ENCODE results near the gene FITM2. TPM values are rescaled to one million over a fixed set of nuclear protein-coding genes. Genes with fewer than 3 reads are reported as not detected.
"Not testable (repeated sequence)": the region's sequence is repeated elsewhere in the genome, so short reads cannot be mapped to it uniquely, and the experiment has no call there.

The FITM2 gene
- polyA plus RNA-seq, 1 of the 3 experiments (the other 2 are of a cell fraction), result 3.6 TPM

GRCh38 chr20:44302026-44302669, 8.9 kb downstream of the FITM2 start:
- Histone ChIP-seq H3K4me3 (ENCODE audit: low read depth in 2 of 2, low read length in 1 of 2) (no peak overlapping the region), H3K27ac (ENCODE audit: low read depth in 2 of 2, low read length in 1 of 2) (no peak overlapping the region), H2AFZ (ENCODE audit: low read depth) (no peak overlapping the region), H3K9me3 (no peaks in the 10 kb centered on the region), H3F3A (replicated peaks; ENCODE audit: insufficient read depth) (no peaks in the 10 kb centered on the region), H3K9ac (no peak overlapping the region), H3K27me3 (ENCODE audit: insufficient read depth) (no peaks in the 10 kb centered on the region), H3K4me2 (no peak overlapping the region), H3K36me3 (replicated peaks in 1 of 2; ENCODE audit: control insufficient read depth in 1 of 2, insufficient read depth in 2 of 2, low read length in 1 of 2) (peaks cover 2 to 3% of the 10 kb centered on the region in 2 experiments), H3K9me2 (no peaks in the 10 kb centered on the region), H3K4me1 (ENCODE audit: control insufficient read depth in 1 of 2, insufficient read depth in 2 of 2, low read depth in 1 of 2, low read length in 1 of 2) (no peaks in the 10 kb centered on the region), H3K79me2 (ENCODE audit: insufficient read depth) (no peaks in the 10 kb centered on the region), H4K20me1 (ENCODE audit: insufficient read depth) (no peaks in the 10 kb centered on the region)
- 72% methylated on average over 5 of the region's 5 CpGs for WGBS (ENCODE audit: low lambda C conversion rate)
- TF ChIP-seq GATA2 (CRISPR knock-in tag; IDR thresholded peaks at IDR 0.05), result no peak
- DNase-seq, result no peak
- ChIA-PET POLR2A (no interaction called here), CTCF (interaction anchor here (0.8 to 1.0 kb wide), 3 partner anchors 9 to 87 kb away, joined by 3 to 4 read pairs (median 3); partner anchors contain the start of gene FITM2)

GRCh38 chr20:44301285-44301684, 9.7 kb downstream of the FITM2 start:
- Histone ChIP-seq H3K27me3 (ENCODE audit: insufficient read depth) (no peaks in the 10 kb centered on the region), H3K4me1 (ENCODE audit: control insufficient read depth in 1 of 2, insufficient read depth in 2 of 2, low read depth in 1 of 2, low read length in 1 of 2) (no peaks in the 10 kb centered on the region), H3K9me2 (no peaks in the 10 kb centered on the region), H3K4me3 (ENCODE audit: low read depth in 2 of 2, low read length in 1 of 2) (no peak overlapping the region), H4K20me1 (ENCODE audit: insufficient read depth) (no peaks in the 10 kb centered on the region), H3K36me3 (replicated peaks in 1 of 2; ENCODE audit: control insufficient read depth in 1 of 2, insufficient read depth in 2 of 2, low read length in 1 of 2) (peaks cover 1 to 3% of the 10 kb centered on the region in 2 experiments), H3K9me3 (no peaks in the 10 kb centered on the region), H3K4me2 (no peak overlapping the region), H3K9ac (no peak overlapping the region), H3F3A (replicated peaks; ENCODE audit: insufficient read depth) (no peaks in the 10 kb centered on the region), H3K27ac (ENCODE audit: low read depth in 2 of 2, low read length in 1 of 2) (no peak overlapping the region), H2AFZ (ENCODE audit: low read depth) (no peak overlapping the region), H3K79me2 (ENCODE audit: insufficient read depth) (no peaks in the 10 kb centered on the region)
- no peak for DNase-seq
- TF ChIP-seq FOXM1 (IDR thresholded peaks at IDR 0.05; ENCODE audit: low read depth) (no peak), MEF2A (IDR thresholded peaks at IDR 0.05; ENCODE audit: borderline replicate concordance, low read depth) (no peak), MAX (IDR thresholded peaks at IDR 0.05; ENCODE audit: low read depth) (no peak), PBX3 (IDR thresholded peaks at IDR 0.05) (no peak)
- POLR2A ChIA-PET, result no interaction called here
- CTCF ChIA-PET, result interaction anchor here (1.3 to 1.6 kb wide), 3 partner anchors 10 to 86 kb away, joined by 3 to 11 read pairs (median 7); partner anchors contain the start of gene FITM2

GRCh38 chr20:44299011-44299535, 11.9 kb downstream of the FITM2 start:
- H2AFZ ChIP-seq (ENCODE audit: low read depth); H3K9ac ChIP-seq; H3K4me2 ChIP-seq; H3K4me1 ChIP-seq (ENCODE audit: control insufficient read depth in 1 of 2, insufficient read depth in 2 of 2, low read depth in 1 of 2, low read length in 1 of 2); DNase-seq; H3K4me3 ChIP-seq (ENCODE audit: low read depth in 2 of 2, low read length in 1 of 2); H3K79me2 ChIP-seq (ENCODE audit: insufficient read depth); H3K9me3 ChIP-seq; H3K9me2 ChIP-seq; H3K36me3 ChIP-seq (replicated peaks in 1 of 2; ENCODE audit: control insufficient read depth in 1 of 2, insufficient read depth in 2 of 2, low read length in 1 of 2); H3F3A ChIP-seq (replicated peaks; ENCODE audit: insufficient read depth); POLR2A ChIA-PET; H3K27me3 ChIP-seq (ENCODE audit: insufficient read depth); H4K20me1 ChIP-seq (ENCODE audit: insufficient read depth); H3K27ac ChIP-seq (ENCODE audit: low read depth in 2 of 2, low read length in 1 of 2): not testable (repeated sequence)
- WGBS (ENCODE audit: low lambda C conversion rate), result 97% methylated on average over 20 of the region's 42 CpGs
- CTCF ChIA-PET, result interaction anchor here (1.7 kb wide), 1 partner anchor 12 kb away, joined by 7 read pairs; the partner anchor contains the start of gene FITM2
